HG03469 (cell line): ENCODE results near the gene GRIK1.

Experiments used
- ATAC-seq: cut with Tn5 transposase; IDR thresholded peaks from one replicate; pipeline ENCODE4 v1.9.1; 2021; ENCODE audit warnings: mild to moderate bottlenecking, moderate library complexity, moderate number of reproducible peaks; ENCODE audit not compliant: unreplicated experiment

GRIK1 gene

GRCh38 chr21:29834617-29835016, 105.2 kb downstream of the GRIK1 start:
- ATAC-seq, result no peak

- no peak for ATAC-seq
Observed at GRCh38 chr21:29832217-29832616, 107.6 kb downstream of the GRIK1 start.

GRCh38 chr21:29829564-29830275, 110.1 kb downstream of the GRIK1 start:
- no peak for ATAC-seq

GRCh38 chr21:29827647-29828046, 112.1 kb downstream of the GRIK1 start:
- no peak for ATAC-seq

GRCh38 chr21:29827236-29827635, 112.6 kb downstream of the GRIK1 start:
- ATAC-seq, result no peak

- no peak for ATAC-seq
Observed at GRCh38 chr21:29826386-29826785, 113.4 kb downstream of the GRIK1 start.

- ATAC-seq, result no peak
Observed at GRCh38 chr21:29825936-29826335, 113.9 kb downstream of the GRIK1 start.

- no peak for ATAC-seq
Observed at GRCh38 chr21:29825345-29825744, 114.5 kb downstream of the GRIK1 start.

GRCh38 chr21:29822064-29822463, 117.7 kb downstream of the GRIK1 start:
- ATAC-seq, result no peak

GRCh38 chr21:29821230-29821629, 118.6 kb downstream of the GRIK1 start:
- ATAC-seq, result no peak

- ATAC-seq, result no peak
Observed at GRCh38 chr21:29819675-29820326, 120.0 kb downstream of the GRIK1 start.

- no peak for ATAC-seq
Observed at GRCh38 chr21:29818383-29818921, 121.3 kb downstream of the GRIK1 start.

- no peak for ATAC-seq
Observed at GRCh38 chr21:29817450-29817849, 122.3 kb downstream of the GRIK1 start.

- no peak for ATAC-seq
Observed at GRCh38 chr21:29812947-29813346, 126.8 kb downstream of the GRIK1 start.

GRCh38 chr21:29810871-29811270, 128.9 kb downstream of the GRIK1 start:
- no peak for ATAC-seq

- ATAC-seq, result no peak
Observed at GRCh38 chr21:29808153-29808552, 131.6 kb downstream of the GRIK1 start.

- no peak for ATAC-seq
Observed at GRCh38 chr21:29805105-29805504, 134.7 kb downstream of the GRIK1 start.

GRCh38 chr21:29803191-29803590, 136.6 kb downstream of the GRIK1 start:
- no peak for ATAC-seq

GRCh38 chr21:29801122-29801521, 138.7 kb downstream of the GRIK1 start:
- no peak for ATAC-seq

GRCh38 chr21:29800056-29800455, 139.7 kb downstream of the GRIK1 start:
- ATAC-seq, result no peak

- no peak for ATAC-seq
Observed at GRCh38 chr21:29798840-29799239, 141.0 kb downstream of the GRIK1 start.

GRCh38 chr21:29797155-29797554, 142.6 kb downstream of the GRIK1 start:
- no peak for ATAC-seq
